Astrocyte of the cerebellum (primary cell): ENCODE measurements around the gene PRSS36.
"Not testable (repeated sequence)": the region's sequence is repeated elsewhere in the genome, so short reads cannot be mapped to it uniquely, and the experiment has no call there.

Experiments used
- DNase-seq: peaks from one replicate; pipeline ENCODE4 v3.0.0-alpha.2; 2011; ENCODE audit warnings: low read depth
- H3K4me3 ChIP-seq: 2 replicates; pipeline ENCODE4 v1.5.1; 2011; ENCODE audit warnings: mild to moderate bottlenecking, low read depth, low read length, moderate library complexity
- CTCF ChIP-seq: IDR thresholded peaks from 2 replicates; pipeline ENCODE4 v1.5.1; 2012; ENCODE audit warnings: low read length, low read depth, moderate library complexity, mild to moderate bottlenecking; ENCODE audit errors: missing control alignments
- in situ Hi-C: cut with HindIII; loops from 2 replicates; pipeline ENCODE4 v1.10.0; 2017; ENCODE audit warnings: low sequenced_read_pairs

The PRSS36 gene

GRCh38 chr16:31168848-31169247, 19.0 kb upstream of the PRSS36 start:
- no peak overlapping the region for H3K4me3 ChIP-seq
- in situ Hi-C loops = no loop called here
- DNase-seq = no peak
- TF ChIP-seq CTCF = no peak

GRCh38 chr16:31167315-31167714, 17.4 kb upstream of the PRSS36 start:
- no peak for TF ChIP-seq CTCF
- no peak for DNase-seq
- no peak overlapping the region for H3K4me3 ChIP-seq
- in situ Hi-C loops = no loop called here

GRCh38 chr16:31157136-31157535, 7.3 kb upstream of the PRSS36 start:
- no peak for TF ChIP-seq CTCF
- no peak for DNase-seq
- no peak overlapping the region for H3K4me3 ChIP-seq
- in situ Hi-C loops = no loop called here

DNA sequence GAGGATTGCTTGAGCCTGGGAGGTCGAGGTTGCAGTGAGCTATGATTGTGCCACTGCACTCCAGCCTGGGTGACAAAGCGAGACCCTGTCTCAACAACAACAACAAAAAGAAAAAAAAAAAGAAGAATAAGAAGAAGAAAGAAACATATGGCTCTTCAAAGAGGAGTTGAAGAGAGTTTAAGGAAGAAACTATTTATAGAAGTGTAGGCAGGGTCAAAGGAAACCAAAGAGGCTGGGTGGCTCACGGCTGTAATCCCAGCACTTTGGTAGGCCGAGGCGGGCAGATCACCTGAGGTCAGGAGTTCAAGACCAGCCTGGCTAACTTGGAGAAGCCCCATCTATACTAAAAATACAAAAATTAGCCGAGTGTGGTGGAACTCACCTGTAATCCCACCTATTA, 1.1 kb upstream of the PRSS36 start:
- DNase-seq, H3K4me3 ChIP-seq, in situ Hi-C loops: not testable (repeated sequence)

DNA sequence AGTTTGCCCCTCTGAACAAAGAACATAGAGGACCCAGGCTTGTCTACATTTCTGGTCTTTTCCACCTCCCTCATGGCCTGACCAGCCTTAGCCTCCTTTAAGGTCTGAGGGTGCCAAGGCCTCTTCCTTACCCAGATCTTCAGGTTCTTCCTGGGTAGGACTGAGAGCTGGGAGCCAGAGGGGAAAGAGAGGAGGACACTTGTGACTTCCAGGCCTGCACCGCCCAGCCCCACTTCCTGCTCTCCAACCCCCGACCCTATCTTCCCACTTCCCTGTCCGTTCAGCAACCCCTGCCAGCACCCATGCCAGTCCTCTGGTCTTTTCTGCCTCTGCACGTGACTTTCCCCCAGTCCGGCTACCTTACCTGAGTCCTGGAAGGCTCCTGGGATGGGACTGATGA, 534 bp downstream of the PRSS36 start:
- TF ChIP-seq CTCF = no peak
- in situ Hi-C loops = no loop called here
- DNase-seq = no peak
- H3K4me3 ChIP-seq = no peak overlapping the region

- TF ChIP-seq CTCF = no peak
- H3K4me3 ChIP-seq = no peak overlapping the region
- no peak for DNase-seq
- in situ Hi-C loops = no loop called here
These were observed 970 bp downstream of the PRSS36 start for GRCh38 chr16:31148896-31149295.

DNA sequence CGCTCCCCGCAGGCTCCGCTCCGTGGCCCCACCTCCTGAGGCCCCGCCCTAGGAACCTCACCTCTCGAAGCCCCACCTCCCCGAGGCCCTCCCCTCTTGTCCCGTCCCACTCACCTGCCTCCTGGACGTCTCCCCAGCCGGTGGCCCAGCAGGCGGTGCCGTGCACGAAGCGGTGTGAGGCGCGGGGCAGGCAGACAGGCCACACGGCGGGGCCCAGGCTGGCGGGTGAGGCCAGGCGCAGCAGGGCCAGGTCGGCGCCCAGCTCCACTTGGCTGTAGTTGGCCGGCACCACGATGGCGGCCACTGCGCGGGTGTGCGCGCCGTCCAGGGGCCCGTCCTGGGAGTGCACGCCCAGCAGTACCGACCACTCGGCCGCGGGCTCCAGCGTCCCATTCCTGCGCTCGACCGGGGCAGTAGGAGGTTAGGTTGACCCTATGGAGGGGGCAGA, 1.6 kb downstream of the PRSS36 start:
- in situ Hi-C loops = no loop called here
- no peak for TF ChIP-seq CTCF
- no peak for DNase-seq
- H3K4me3 ChIP-seq = no peak overlapping the region
